Transverse colon (tissue), 4 donors: Measurements from ENCODE around the gene WDR17. TPM values are rescaled to one million over a fixed set of nuclear protein-coding genes. Genes with fewer than 3 reads are reported as not detected.
A peak's percentile ranks its signal among the peaks of the same experiment; 100 is the strongest.

ENCODE experiments used
- DNase-seq: peaks from one replicate; pipeline ENCODE4 v3.0.0-alpha.2; 2019
- H3K27ac ChIP-seq, 4 donors: fragments of 200-600 bp; sonication (generic); 2 replicates each; pipeline ENCODE4 v1.5.1; 2016 to 2018; ENCODE audit warnings: inconsistent platforms in 4 of 4
- H3K27me3 ChIP-seq: fragments of 200-600 bp; sonication (generic); 2 replicates; pipeline ENCODE4 v1.5.1; 2017; ENCODE audit warnings: inconsistent platforms
- H3K36me3 ChIP-seq, 4 donors: fragments of 200-600 bp; sonication (generic); 2 replicates each; pipeline ENCODE4 v1.5.1; 2017 to 2019; ENCODE audit warnings: inconsistent platforms in 4 of 4
- H3K4me1 ChIP-seq, 4 donors: fragments of 200-600 bp; sonication (generic); 2 replicates each; pipeline ENCODE4 v1.5.1; 2017 to 2020; ENCODE audit warnings: inconsistent platforms in 4 of 4
- H3K4me3 ChIP-seq, 4 donors: fragments of 200-600 bp; sonication (generic); 1 replicate in 1 of 4; 2 replicates in 3 of 4; pipeline versions ENCODE4 v1.5.1 to v1.6.1; 2017 to 2019; ENCODE audit warnings: inconsistent platforms in 4 of 4
- H3K9me3 ChIP-seq, 2 donors: fragments of 200-600 bp; sonication (generic); 2 replicates each; pipeline ENCODE4 v1.5.1; 2017 to 2019; ENCODE audit warnings: inconsistent platforms in 2 of 2
- CTCF ChIP-seq, 5 experiments: fragments of 200-600 bp in 3 of 5; fragments of 450-650 bp in 2 of 5; sonication (generic) in 3 of 5; IDR thresholded peaks; 1 replicate in 2 of 5; 2 replicates in 3 of 5; pipeline ENCODE4 v1.5.1; 2016 to 2017; ENCODE audit warnings: antibody characterized with exemption in 5 of 5, inconsistent platforms in 3 of 5, mild to moderate bottlenecking in 2 of 5, moderate library complexity in 1 of 5
- EP300 ChIP-seq: sonication (generic); formaldehyde crosslinking; IDR thresholded peaks from one replicate; pipeline ENCODE4 v1.6.1; 2017; ENCODE audit warnings: antibody characterized with exemption, low read depth
- POLR2A ChIP-seq: fragments of 450-650 bp; IDR thresholded peaks from one replicate; pipeline ENCODE4 v1.6.1; 2016; ENCODE audit warnings: antibody characterized with exemption, mild to moderate bottlenecking, moderate library complexity
- POLR2AphosphoS5 ChIP-seq, 3 donors: sonication (generic); formaldehyde crosslinking; IDR thresholded peaks; one replicate each; pipeline ENCODE4 v1.6.1; 2016; ENCODE audit warnings: antibody characterized with exemption in 3 of 3
- WGBS, 2 donors: methylation state at CpG; one replicate each; pipeline ENCODE4 v1.1.5; 2018; ENCODE audit warnings: low coverage in 1 of 2; 5-methylcytosine and 5-hydroxymethylcytosine counted together
- in situ Hi-C, 4 donors: fragments of 200-750 bp; cut with MboI; loops; one replicate each; pipeline versions ENCODE4 v1.15.0 to v1.15.1; 2017; ENCODE audit warnings: low sequenced_read_pairs in 3 of 4, low pct_ligation_motif_present in 1 of 4, low pct_unique_long_range_greater_than_20kb in 1 of 4
- intact Hi-C: fragments of 100-400 bp; cut with DNase I; formaldehyde crosslinking; loops from one replicate; pipeline ENCODE4 v1.15.1; 2023; ENCODE audit warnings: low total_unique reads
- total RNA-seq, 4 donors: library from RNA; depleted of rRNA; stranded (reverse); fragments of >200 nt; gene quantifications; one replicate each; pipeline ENCODE4 v1.1.0, GENCODE V29; 2016

WDR17 gene
- total RNA-seq, 4 donors from 2014 or later = 0.96 to 7.6 (median 1.4) TPM; not detected in 1

- in situ Hi-C loops (loop anchor here in 2 of 4 donors (25.0 kb wide), 1 partner anchor 305 kb away; no protein-coding TSS in a partner anchor), intact Hi-C loops (no loop called here)
- Histone ChIP-seq H3K27ac (no peak overlapping the region), H3K4me1 (no peaks in the 10 kb centered on the region), H3K4me3 (no peak overlapping the region), H3K27me3 (no peaks in the 10 kb centered on the region), H3K9me3 (no peaks in the 10 kb centered on the region), H3K36me3 (no peaks in the 10 kb centered on the region)
- DNase-seq = no peak
- TF ChIP-seq EP300 (no peak), POLR2AphosphoS5 (IDR thresholded peaks at IDR 0.05) (no peak), CTCF (IDR thresholded peaks at IDR 0.05) (no peak), POLR2A (no peak)
- WGBS, 2 donors = 46 to 66% methylated on average over 4 of the region's 4 CpGs
Observed at GRCh38 chr4:176031922-176032321, 33.7 kb upstream of the WDR17 start.

GRCh38 chr4:176032454-176032853 is 33.2 kb upstream of the WDR17 start:
- Histone ChIP-seq H3K4me1 (no peaks in the 10 kb centered on the region), H3K4me3 (no peak overlapping the region), H3K9me3 (no peaks in the 10 kb centered on the region), H3K27me3 (no peaks in the 10 kb centered on the region), H3K27ac (no peak overlapping the region), H3K36me3 (no peaks in the 10 kb centered on the region)
- no peak for DNase-seq
- in situ Hi-C loops (loop anchor here in 2 of 4 donors (25.0 kb wide), 1 partner anchor 305 kb away; no protein-coding TSS in a partner anchor), intact Hi-C loops (no loop called here)
- TF ChIP-seq POLR2A = no peak

- no peaks in the 10 kb centered on the region for H3K27me3 ChIP-seq
- in situ Hi-C loops = loop anchor here in 2 of 4 donors (25.0 kb wide), 1 partner anchor 303 kb away; no protein-coding TSS in a partner anchor
- no peak for DNase-seq
- 14 to 27% methylated on average over 1 of the region's 1 CpG for WGBS, 2 donors
- no peak overlapping the region for H3K4me3 ChIP-seq
- intact Hi-C loops = no loop called here
- no peak overlapping the region for H3K27ac ChIP-seq
- no peaks in the 10 kb centered on the region for H3K4me1 ChIP-seq
- TF ChIP-seq CTCF (IDR thresholded peaks at IDR 0.05) (peak in 3 of 5 experiments; percentile 9 to 27 (median 24)), POLR2A (no peak), EP300 (no peak)
- H3K9me3 ChIP-seq = no peaks in the 10 kb centered on the region
- no peaks in the 10 kb centered on the region for H3K36me3 ChIP-seq
Observed at GRCh38 chr4:176034499-176034898, 31.1 kb upstream of the WDR17 start.

GRCh38 chr4:176034936-176035335 is 30.7 kb upstream of the WDR17 start:
- H3K4me1 ChIP-seq = no peaks in the 10 kb centered on the region
- in situ Hi-C loops (loop anchor here in 2 of 4 donors (25.0 kb wide), 1 partner anchor 302 kb away; no protein-coding TSS in a partner anchor), intact Hi-C loops (loop anchor here (1.0 kb wide), 1 partner anchor 306 kb away; no protein-coding TSS in a partner anchor)
- H3K4me3 ChIP-seq = no peak overlapping the region
- DNase-seq = no peak
- TF ChIP-seq POLR2AphosphoS5 (IDR thresholded peaks at IDR 0.05) (no peak), POLR2A (no peak), EP300 (no peak), CTCF (IDR thresholded peaks at IDR 0.05) (no peak)
- no peaks in the 10 kb centered on the region for H3K36me3 ChIP-seq
- H3K27me3 ChIP-seq = no peaks in the 10 kb centered on the region
- WGBS, 2 donors = 76 to 83% methylated on average over 5 of the region's 5 CpGs
- H3K9me3 ChIP-seq = no peaks in the 10 kb centered on the region
- no peak overlapping the region for H3K27ac ChIP-seq

GRCh38 chr4:176036585-176037205 is 28.9 kb upstream of the WDR17 start:
- 58 to 66% methylated on average over 3 of the region's 3 CpGs for WGBS, 2 donors
- TF ChIP-seq POLR2A (no peak), POLR2AphosphoS5 (IDR thresholded peaks at IDR 0.05) (no peak), CTCF (IDR thresholded peaks at IDR 0.05) (no peak), EP300 (no peak)
- H3K27me3 ChIP-seq = no peaks in the 10 kb centered on the region
- no peak overlapping the region for H3K4me3 ChIP-seq
- no peaks in the 10 kb centered on the region for H3K9me3 ChIP-seq
- no peak overlapping the region for H3K27ac ChIP-seq
- in situ Hi-C loops (loop anchor here in 2 of 4 donors (25.0 kb wide), 1 partner anchor 301 kb away; no protein-coding TSS in a partner anchor), intact Hi-C loops (no loop called here)
- no peaks in the 10 kb centered on the region for H3K4me1 ChIP-seq
- no peak for DNase-seq
- H3K36me3 ChIP-seq = no peaks in the 10 kb centered on the region
